GM10847 (cell line): ENCODE data around the gene PITX3.

ENCODE experiments used
- POLR2A ChIP-seq: IDR thresholded peaks from 2 replicates; pipeline ENCODE4 v1.6.1; 2011; ENCODE audit not compliant: insufficient read length; ENCODE audit errors: extremely low read depth

The PITX3 gene

GRCh38 chr10:102264371-102264770 lies 23.1 kb upstream of the PITX3 start:
- TF ChIP-seq POLR2A = no peak

DNA sequence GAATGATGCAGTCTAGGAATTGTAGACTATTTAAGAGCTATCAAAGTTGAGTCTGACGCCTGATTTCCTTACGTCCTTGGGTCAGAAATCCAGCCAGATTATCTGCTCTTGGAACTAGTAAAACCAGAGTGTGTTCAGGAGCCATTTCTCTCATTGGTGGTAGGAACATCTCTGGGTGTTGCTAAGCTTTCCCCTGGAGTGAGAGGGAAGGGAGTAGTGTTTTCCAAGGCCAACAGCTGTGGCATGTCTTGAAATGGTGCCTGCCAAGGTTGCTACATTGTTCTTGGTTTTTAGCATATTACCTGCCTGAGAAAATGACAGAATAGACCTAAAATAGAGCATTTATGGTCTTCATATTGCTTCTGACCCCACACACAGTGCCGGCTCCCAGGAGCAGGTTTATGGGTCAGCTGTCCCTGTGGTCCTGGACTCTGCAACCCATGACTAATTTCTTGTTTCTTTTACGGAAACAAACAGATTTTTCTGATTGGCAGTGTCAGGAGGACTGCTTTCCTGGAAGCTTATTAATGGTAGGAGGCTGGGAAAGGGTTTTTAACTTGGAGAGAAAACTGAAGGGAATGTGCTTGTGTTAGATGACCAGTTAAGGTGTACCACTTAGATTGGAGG lies 21.5 kb upstream of the PITX3 start:
- no peak for TF ChIP-seq POLR2A

GRCh38 chr10:102261842-102262241 lies 20.5 kb upstream of the PITX3 start:
- no peak for TF ChIP-seq POLR2A

DNA sequence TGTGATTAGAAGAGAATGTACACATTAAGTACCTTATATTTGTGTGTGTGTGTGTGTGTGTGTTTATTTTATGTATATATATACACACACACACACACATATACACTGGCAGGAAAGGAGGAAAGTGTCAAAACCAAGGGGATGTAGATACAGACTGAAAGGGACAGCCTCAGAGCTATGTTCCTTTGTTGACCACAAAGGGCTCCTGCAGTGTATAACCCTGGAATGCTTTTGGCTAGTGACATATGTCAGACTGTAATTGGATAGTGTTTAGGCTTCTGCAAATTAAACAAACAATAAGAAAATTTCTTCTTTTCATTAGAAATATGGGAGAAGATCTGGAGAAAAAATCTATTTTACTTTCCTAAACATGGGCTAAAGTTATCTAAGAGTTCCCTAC lies 19.9 kb upstream of the PITX3 start:
- TF ChIP-seq POLR2A = no peak

DNA sequence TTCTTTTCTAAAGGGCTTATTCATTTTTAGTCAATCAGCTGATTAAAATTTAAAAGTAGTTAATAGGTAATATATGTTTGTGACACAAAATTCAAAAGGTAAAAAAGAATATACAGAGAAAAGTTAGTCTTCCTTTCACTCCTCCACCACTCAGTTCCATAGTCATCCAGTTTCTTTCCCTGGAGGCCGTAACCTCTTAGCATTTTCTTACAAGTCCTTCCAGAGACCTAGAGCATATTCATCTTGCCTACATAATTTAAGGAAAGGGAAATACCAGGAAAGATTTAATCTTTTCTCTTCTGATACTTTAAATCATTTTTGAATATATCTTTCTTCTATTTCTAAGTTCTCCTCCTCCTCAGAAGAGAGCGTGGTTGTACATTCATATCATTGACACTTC lies 14.1 kb upstream of the PITX3 start:
- no peak for TF ChIP-seq POLR2A

- no peak for TF ChIP-seq POLR2A
These were observed 13.1 kb upstream of the PITX3 start for GRCh38 chr10:102254426-102254825.

GRCh38 chr10:102247734-102248133 lies 6.4 kb upstream of the PITX3 start:
- TF ChIP-seq POLR2A = no peak

DNA sequence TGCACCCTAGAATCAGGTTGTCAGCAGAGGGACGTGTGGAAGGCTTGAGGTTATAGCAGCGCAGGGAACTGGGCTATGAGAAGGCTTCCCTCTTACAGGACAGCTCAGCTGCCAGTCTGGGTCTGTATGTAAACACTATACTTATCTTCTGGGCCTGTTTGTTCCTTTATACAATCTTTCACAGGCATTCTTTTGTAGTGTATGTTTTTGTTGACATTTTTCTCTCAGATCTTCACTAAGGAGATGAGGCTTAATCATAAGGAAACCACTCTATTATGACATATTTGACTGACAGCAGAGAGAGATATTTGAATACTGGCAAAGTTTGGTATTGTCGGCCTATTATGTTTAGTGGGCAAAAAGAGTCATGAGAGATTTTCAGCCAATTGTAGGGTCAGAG lies 4.9 kb upstream of the PITX3 start:
- no peak for TF ChIP-seq POLR2A

GRCh38 chr10:102245932-102246251 lies 4.6 kb upstream of the PITX3 start:
- TF ChIP-seq POLR2A = no peak

- peak; percentile 75 for TF ChIP-seq POLR2A
These were observed 4.0 kb upstream of the PITX3 start, which contains the start of gene GBF1 for GRCh38 chr10:102245082-102245931. TSS of gene GBF1 (plus strand) at chr10:102245532. CDS start at chr10:102258939, 13,407 bp downstream.

GRCh38 chr10:102243309-102243708 lies 2.0 kb upstream of the PITX3 start:
- no peak for TF ChIP-seq POLR2A

GRCh38 chr10:102242118-102242485 lies 790 bp upstream of the PITX3 start:
- no peak for TF ChIP-seq POLR2A

DNA sequence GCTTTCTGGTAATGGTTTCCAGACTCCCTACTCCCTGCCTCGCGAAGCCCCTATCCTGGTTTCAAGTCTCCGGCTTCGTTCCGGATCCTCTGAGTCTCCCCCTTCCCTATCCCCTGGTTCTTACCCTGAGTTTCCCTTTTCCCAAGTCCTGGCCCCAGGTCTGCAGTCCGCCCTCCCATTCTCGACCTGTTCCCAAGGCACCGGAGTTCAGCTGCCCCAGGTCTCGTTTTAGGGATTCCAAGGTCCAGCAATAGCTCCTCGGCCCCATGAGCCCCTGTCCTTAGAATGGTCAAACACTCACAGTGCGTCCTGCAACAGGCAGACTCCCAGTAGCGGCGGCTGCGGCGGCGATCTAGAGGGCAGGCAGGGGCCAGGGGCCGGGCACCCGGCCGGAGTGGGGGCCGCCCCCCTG lies 274 bp downstream of the PITX3 start:
- TF ChIP-seq POLR2A = no peak

- TF ChIP-seq POLR2A = no peak
These were observed 763 bp downstream of the PITX3 start for GRCh38 chr10:102240467-102241031.

DNA sequence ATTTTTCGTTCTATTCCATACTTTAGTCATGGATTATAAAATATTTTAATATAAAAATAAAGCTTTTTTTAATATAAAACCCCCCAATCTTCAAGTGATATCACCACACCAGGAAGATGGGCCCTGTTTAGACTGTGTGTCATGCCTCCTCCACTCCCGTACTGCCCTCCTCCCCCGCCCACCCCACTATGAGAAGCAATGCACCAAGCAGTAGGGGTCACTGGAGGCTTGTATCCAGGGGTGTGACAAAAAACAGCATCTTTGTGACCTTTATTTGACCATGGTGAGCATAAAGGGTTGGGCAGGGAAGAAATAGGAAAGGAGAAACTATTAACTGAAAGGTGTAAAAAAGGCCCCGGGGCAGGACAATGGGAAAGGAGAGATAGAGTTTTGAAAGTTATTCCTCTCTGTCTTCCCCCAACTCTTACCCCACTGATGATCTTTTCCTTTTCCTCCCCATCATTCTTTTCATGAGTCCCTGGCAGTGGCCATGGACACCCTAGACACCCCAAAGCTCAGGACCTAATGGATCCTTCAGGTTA lies 3.5 kb downstream of the PITX3 start:
- no peak for TF ChIP-seq POLR2A

DNA sequence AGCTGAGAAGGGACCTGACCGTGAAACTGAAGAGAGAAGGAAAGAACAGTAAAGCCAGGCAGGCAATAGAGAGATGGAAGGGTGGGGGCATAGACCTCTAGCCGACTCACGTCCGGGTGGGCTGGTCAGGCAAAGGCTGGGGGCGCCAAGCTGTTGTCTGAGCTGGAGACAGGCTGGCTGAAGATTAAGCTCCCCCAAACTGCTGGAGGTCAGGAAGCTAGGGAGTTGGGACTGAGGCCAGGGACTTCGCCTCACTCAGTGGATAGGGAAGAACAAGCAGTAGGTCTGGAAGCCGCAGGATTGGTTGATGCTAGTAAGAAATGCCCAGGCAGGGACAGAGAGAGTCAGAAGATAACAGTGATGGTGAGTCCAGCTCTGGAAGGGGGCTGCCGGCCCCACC lies 5.3 kb downstream of the PITX3 start:
- TF ChIP-seq POLR2A = no peak
